Type B pancreatic cell (in vitro differentiated cells): ENCODE data around the gene KRT81. TPM values are rescaled to one million over a fixed set of nuclear protein-coding genes. Genes with fewer than 3 reads are reported as not detected.

Source experiments
- DNase-seq: peaks from one replicate; pipeline ENCODE4 v3.0.0; 2021; ENCODE audit warnings: mixed read lengths; ENCODE audit not compliant: unreplicated experiment; ENCODE audit errors: extremely low spot score
- H3K27ac Mint-ChIP-seq: 2 replicates; pipeline ENCODE4 v1.8.0; 2021; ENCODE audit warnings: mild to moderate bottlenecking, mixed read lengths
- H3K27me3 Mint-ChIP-seq: 2 replicates; pipeline ENCODE4 v1.8.0; 2021; ENCODE audit warnings: mixed read lengths
- H3K36me3 Mint-ChIP-seq: 2 replicates; pipeline ENCODE4 v1.8.0; 2021; ENCODE audit warnings: mixed read lengths
- H3K4me1 Mint-ChIP-seq: one replicate; pipeline ENCODE4 v1.8.0; 2021; ENCODE audit warnings: mixed read lengths; ENCODE audit not compliant: unreplicated experiment
- H3K4me3 Mint-ChIP-seq: 2 replicates; pipeline ENCODE4 v1.8.0; 2021; ENCODE audit warnings: mild to moderate bottlenecking, mixed read lengths
- H3K9me3 Mint-ChIP-seq: 2 replicates; pipeline ENCODE4 v1.8.0; 2021; ENCODE audit warnings: mixed read lengths
- CTCF ChIP-seq: fragments of 200-600 bp; sonication (generic); conservative IDR thresholded peaks from 2 replicates; pipeline ENCODE4 v1.5.0; 2021; ENCODE audit warnings: antibody characterized with exemption, mild to moderate bottlenecking
- total RNA-seq: library from RNA; stranded (reverse); gene quantifications from 2 replicates; pipeline ENCODE4 v1.2.1, GENCODE V29; 2021; ENCODE audit warnings: low replicate concordance

Gene KRT81
- total RNA-seq, 1 donor from 2014 or later, result 0.31 TPM

GRCh38 chr12:52277486-52278245 lies 13.7 kb downstream of the KRT81 start:
- peak overlapping the region; percentile 53 for H3K27ac Mint-ChIP-seq
- peaks cover 22% of the 10 kb centered on the region for H3K4me1 Mint-ChIP-seq
- H3K27me3 Mint-ChIP-seq, result peaks cover 37% of the 10 kb centered on the region
- no peak for TF ChIP-seq CTCF
- no peaks in the 10 kb centered on the region for H3K9me3 Mint-ChIP-seq
- no peaks in the 10 kb centered on the region for H3K36me3 Mint-ChIP-seq
- DNase-seq, result peak; percentile 48
- H3K4me3 Mint-ChIP-seq, result no peak overlapping the region

- Mint-ChIP-seq H3K9me3 (no peaks in the 10 kb centered on the region), H3K27me3 (peaks cover 41% of the 10 kb centered on the region), H3K27ac (no peak overlapping the region), H3K4me1 (peaks cover 16% of the 10 kb centered on the region), H3K4me3 (no peak overlapping the region), H3K36me3 (no peaks in the 10 kb centered on the region)
- DNase-seq, result peak; percentile 27
- TF ChIP-seq CTCF, result no peak
Measured at GRCh38 chr12:52275686-52276085, 15.6 kb downstream of the KRT81 start.

GRCh38 chr12:52274521-52275120 lies 16.7 kb downstream of the KRT81 start, which contains the start of gene KRT86:
KRT86 (plus strand) TSS chr12:52274645; CDS start chr12:52301917, 27,272 bp downstream.
- Mint-ChIP-seq H3K9me3 (no peaks in the 10 kb centered on the region), H3K27ac (no peak within 1 kb of the TSS), H3K27me3 (peaks cover 37% of the 10 kb centered on the region), H3K4me1 (peaks cover 5% of the 10 kb centered on the region), H3K36me3 (no peaks in the 10 kb centered on the region), H3K4me3 (no peak within 1 kb of the TSS)
- peak; percentile 43 for DNase-seq
- TF ChIP-seq CTCF, result no peak

GRCh38 chr12:52271158-52271557 lies 20.2 kb downstream of the KRT81 start:
- TF ChIP-seq CTCF, result no peak

GRCh38 chr12:52270541-52271070 lies 20.7 kb downstream of the KRT81 start:
- no peaks in the 10 kb centered on the region for H3K4me1 Mint-ChIP-seq
- H3K4me3 Mint-ChIP-seq, result no peak overlapping the region
- H3K9me3 Mint-ChIP-seq, result peaks cover under 1% of the 10 kb centered on the region
- no peak for DNase-seq
- peaks cover 15% of the 10 kb centered on the region for H3K27me3 Mint-ChIP-seq
- H3K27ac Mint-ChIP-seq, result no peak overlapping the region
- TF ChIP-seq CTCF, result no peak
- no peaks in the 10 kb centered on the region for H3K36me3 Mint-ChIP-seq

More at GRCh38 chr12:52271158-52271557, 20.2 kb downstream of the KRT81 start:
- Mint-ChIP-seq H3K4me1 (no peaks in the 10 kb centered on the region), H3K4me3 (no peak overlapping the region), H3K36me3 (no peaks in the 10 kb centered on the region), H3K9me3 (no peaks in the 10 kb centered on the region), H3K27ac (no peak overlapping the region), H3K27me3 (peaks cover 17% of the 10 kb centered on the region)
- DNase-seq, result no peak
